D721Med (cell line): ENCODE results near the gene BDH2.

ENCODE experiments used
- DNase-seq: peaks from one replicate; pipeline ENCODE4 v3.0.0; 2011; ENCODE audit warnings: low spot score; ENCODE audit not compliant: insufficient read length
- FAIRE-seq: peaks from 2 replicates; lab custom pipeline; 2011; peaks lifted over from hg19 to GRCh38; lab: Jason Lieb, UNC
- CTCF ChIP-seq: IDR thresholded peaks from 2 replicates; pipeline ENCODE4 v1.5.1; 2012; ENCODE audit warnings: mild to moderate bottlenecking, control low read depth; ENCODE audit not compliant: insufficient read depth; ENCODE audit errors: missing control alignments

BDH2 gene

GRCh38 chr4:103073792-103074438 lies 25.7 kb downstream of the BDH2 start:
- DNase-seq (no peak), FAIRE-seq (no peak)
- TF ChIP-seq CTCF, result no peak

- DNase-seq, result no peak
- FAIRE-seq, result no peak
- TF ChIP-seq CTCF, result no peak
These were observed 31.6 kb downstream of the BDH2 start for GRCh38 chr4:103067841-103068547.

- no peak for FAIRE-seq
- TF ChIP-seq CTCF, result no peak
- no peak for DNase-seq
These were observed 39.0 kb downstream of the BDH2 start for GRCh38 chr4:103060453-103061148.

DNA sequence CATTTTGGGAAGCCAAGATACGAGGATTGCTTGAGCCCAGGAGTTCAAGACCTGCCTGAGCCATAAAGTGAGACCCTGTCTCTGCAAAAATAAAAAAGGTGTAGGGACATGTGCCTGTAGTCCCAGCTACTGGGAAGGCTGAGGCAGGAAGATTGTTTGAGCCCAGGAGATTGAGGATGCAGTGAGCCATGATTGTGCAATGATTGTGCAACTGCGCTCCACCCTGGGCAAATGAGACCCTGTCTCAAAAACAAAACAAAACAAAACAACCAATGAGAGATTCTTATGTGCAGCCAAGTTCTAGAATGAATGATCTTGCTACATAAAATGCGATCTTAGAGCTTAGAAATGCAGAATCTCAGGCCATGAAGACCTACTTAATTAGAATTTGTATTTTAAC lies 45.6 kb downstream of the BDH2 start:
- DNase-seq (no peak), FAIRE-seq (no peak)
- TF ChIP-seq CTCF, result no peak

DNA sequence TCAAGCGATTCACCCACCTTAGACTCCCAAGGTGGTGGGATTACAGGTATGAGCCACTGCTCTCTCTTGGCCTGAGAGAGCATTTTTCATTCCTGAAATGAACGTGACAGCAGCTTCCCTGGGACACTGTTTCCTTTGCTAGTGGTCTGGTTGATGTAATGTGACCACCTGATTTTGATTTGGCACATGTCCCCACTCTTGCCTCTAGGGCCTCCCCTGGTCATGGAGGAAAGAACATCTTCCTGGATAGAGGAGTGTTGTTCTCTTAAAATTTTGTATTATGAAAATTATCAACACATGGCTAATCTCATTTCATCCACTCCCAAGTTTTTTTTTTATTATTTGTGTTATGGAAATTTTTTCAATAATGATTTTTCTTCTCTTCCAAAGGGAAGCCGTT lies 46.9 kb downstream of the BDH2 start:
- FAIRE-seq (no peak), DNase-seq (no peak)
- no peak for TF ChIP-seq CTCF

- no peak for TF ChIP-seq CTCF
- DNase-seq, result no peak
- FAIRE-seq, result no peak
These were observed 47.5 kb downstream of the BDH2 start for GRCh38 chr4:103052145-103052544.
